Stimulated activated CD4-positive, alpha-beta T cell treated with anti-CD3 and anti-CD28 coated beads, Interleukin-2, amount 100 ng/mL, for 24 hours (primary cell): ENCODE data around the gene FURIN.
A peak's percentile ranks its signal among the peaks of the same experiment; 100 is the strongest.
"Not testable (repeated sequence)": the region's sequence is repeated elsewhere in the genome, so short reads cannot be mapped to it uniquely, and the experiment has no call there.

ENCODE experiments used
- DNase-seq, 2 donors: peaks; one replicate each; pipeline ENCODE4 v3.0.0-alpha.2; 2020

Gene FURIN

GRCh38 chr15:90845201-90845949 lies 23.0 kb upstream of the FURIN start:
- DNase-seq, result peak; percentile 46 to 55

- DNase-seq, result not testable (repeated sequence)
Observed at GRCh38 chr15:90849424-90849823, 19.0 kb upstream of the FURIN start.

GRCh38 chr15:90851114-90851513 lies 17.3 kb upstream of the FURIN start:
- DNase-seq, result no peak

- no peak for DNase-seq
Observed at GRCh38 chr15:90851940-90852339, 16.4 kb upstream of the FURIN start.

GRCh38 chr15:90855139-90855538 lies 13.2 kb upstream of the FURIN start:
- no peak for DNase-seq

- DNase-seq, result no peak
Observed at GRCh38 chr15:90857337-90857736, 11.1 kb upstream of the FURIN start.

GRCh38 chr15:90857883-90858443 lies 10.4 kb upstream of the FURIN start:
- DNase-seq, result no peak

GRCh38 chr15:90859234-90860131 lies 8.9 kb upstream of the FURIN start:
- no peak for DNase-seq

GRCh38 chr15:90860450-90860849 lies 7.9 kb upstream of the FURIN start:
- no peak for DNase-seq

- DNase-seq, result no peak
Observed at GRCh38 chr15:90860942-90861675, 7.3 kb upstream of the FURIN start.

- DNase-seq, result no peak
Observed at GRCh38 chr15:90862487-90862886, 5.9 kb upstream of the FURIN start.

GRCh38 chr15:90862964-90863778 lies 5.2 kb upstream of the FURIN start:
- DNase-seq, result no peak

- DNase-seq, result no peak
Observed at GRCh38 chr15:90863987-90864386, 4.4 kb upstream of the FURIN start.

- no peak for DNase-seq
Observed at GRCh38 chr15:90864507-90864906, 3.9 kb upstream of the FURIN start.

GRCh38 chr15:90865702-90866101 lies 2.7 kb upstream of the FURIN start:
- no peak for DNase-seq

- no peak for DNase-seq
Observed at GRCh38 chr15:90866161-90866715, 2.1 kb upstream of the FURIN start.

- DNase-seq, result no peak
Observed at GRCh38 chr15:90866800-90867199, 1.6 kb upstream of the FURIN start.

- no peak for DNase-seq
Observed at GRCh38 chr15:90869140-90869541, 753 bp downstream of the FURIN start.

- peak; percentile 47 to 72 for DNase-seq
Observed at GRCh38 chr15:90869601-90870353, 1.4 kb downstream of the FURIN start.

GRCh38 chr15:90870354-90871138 lies 2.2 kb downstream of the FURIN start:
- no peak for DNase-seq
